ENCODE measurements around the gene WLS.

WLS gene

GRCh38 chr1:68202239-68202832, 30.0 kb downstream of the WLS start:
- no peak overlapping the region for H3K4me3 ChIP-seq (ENCODE audit: low read depth, low read length)

- no peak overlapping the region for H3K4me3 ChIP-seq (ENCODE audit: low read depth, low read length)
These were observed 30.6 kb downstream of the WLS start for GRCh38 chr1:68201546-68202238.

DNA sequence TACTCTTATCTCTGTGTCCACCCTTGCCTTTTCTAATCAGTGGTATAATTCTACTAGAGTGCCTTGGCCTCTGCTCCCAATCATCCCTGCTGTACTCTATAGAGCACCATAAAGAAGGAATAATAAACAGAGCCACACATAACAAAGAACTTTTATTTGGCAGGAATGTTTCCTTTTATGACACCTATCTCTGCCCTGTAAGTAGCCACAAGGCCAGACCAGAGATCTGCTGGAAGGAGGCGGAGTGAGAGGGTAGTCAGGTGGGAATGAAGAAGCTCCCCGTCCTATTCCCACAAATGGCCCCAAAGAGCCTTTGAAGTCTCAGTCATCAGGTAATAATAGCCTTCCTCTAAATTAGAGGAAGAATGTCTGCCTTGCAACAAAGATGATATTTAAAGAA, 32.7 kb downstream of the WLS start:
- H3K4me3 ChIP-seq (ENCODE audit: low read depth, low read length), result no peak overlapping the region

DNA sequence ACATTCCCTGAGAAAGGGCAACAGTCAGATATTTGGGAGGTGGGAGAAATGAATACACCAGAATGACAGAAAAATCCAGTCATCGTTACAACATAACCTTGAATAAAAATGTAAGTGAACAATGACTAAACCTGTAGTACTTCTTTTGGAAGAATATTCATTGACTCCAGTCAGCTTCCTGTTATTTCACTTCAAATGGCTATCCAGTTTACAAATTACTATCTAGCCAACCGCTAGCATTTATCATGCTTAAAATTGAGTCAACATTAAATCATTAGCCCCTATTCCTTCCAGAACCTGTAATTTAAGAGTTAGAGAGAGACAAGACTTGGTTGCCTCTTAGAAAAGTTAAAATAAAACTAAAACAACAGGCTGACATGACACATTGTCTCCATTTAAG, 33.6 kb downstream of the WLS start:
- no peak overlapping the region for H3K4me3 ChIP-seq (ENCODE audit: low read depth, low read length)

DNA sequence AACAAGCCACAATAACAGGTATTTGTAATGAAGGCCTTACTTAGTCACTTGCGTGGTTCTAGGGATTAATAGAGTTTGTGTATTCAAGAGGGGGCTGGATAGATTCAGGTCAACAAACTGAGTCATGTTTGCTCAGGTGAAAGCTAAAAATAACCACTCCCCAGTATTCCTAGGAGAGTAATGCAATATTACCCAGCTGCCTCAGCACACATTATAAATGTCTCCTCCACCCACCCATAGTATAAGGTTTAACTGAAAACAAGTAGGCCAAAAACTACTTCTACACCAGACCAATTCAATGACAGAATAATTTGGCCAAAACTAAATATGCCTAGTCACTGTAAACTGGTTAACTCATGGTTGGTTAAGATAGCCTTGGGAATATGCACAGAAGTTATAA, 34.4 kb downstream of the WLS start:
- H3K4me3 ChIP-seq (ENCODE audit: low read depth, low read length), result no peak overlapping the region

- H3K4me3 ChIP-seq (ENCODE audit: low read depth, low read length), result no peak overlapping the region
These were observed 34.9 kb downstream of the WLS start for GRCh38 chr1:68197461-68197860.

GRCh38 chr1:68196676-68197075, 35.6 kb downstream of the WLS start:
- H3K4me3 ChIP-seq (ENCODE audit: low read depth, low read length), result no peak overlapping the region

DNA sequence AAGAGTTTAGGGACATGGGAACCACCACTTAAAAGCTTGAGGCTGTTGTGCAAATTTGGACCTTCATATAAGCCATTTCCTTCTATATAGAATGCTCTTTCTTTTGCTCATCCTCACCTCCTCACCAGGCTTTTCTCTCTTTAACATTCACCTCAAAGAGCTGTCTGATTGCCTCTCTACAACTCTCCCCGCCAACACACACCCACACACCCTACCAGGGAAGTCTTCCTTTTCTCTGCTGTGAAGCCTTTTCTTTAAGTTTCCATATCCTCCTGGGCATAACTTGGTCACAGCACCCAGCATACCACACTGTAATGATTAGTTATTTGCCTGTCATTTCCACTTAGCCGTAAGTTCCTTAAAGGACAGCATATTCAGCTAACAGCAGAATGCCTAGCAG, 40.6 kb downstream of the WLS start:
- H3K4me3 ChIP-seq (ENCODE audit: low read depth, low read length), result no peak overlapping the region

DNA sequence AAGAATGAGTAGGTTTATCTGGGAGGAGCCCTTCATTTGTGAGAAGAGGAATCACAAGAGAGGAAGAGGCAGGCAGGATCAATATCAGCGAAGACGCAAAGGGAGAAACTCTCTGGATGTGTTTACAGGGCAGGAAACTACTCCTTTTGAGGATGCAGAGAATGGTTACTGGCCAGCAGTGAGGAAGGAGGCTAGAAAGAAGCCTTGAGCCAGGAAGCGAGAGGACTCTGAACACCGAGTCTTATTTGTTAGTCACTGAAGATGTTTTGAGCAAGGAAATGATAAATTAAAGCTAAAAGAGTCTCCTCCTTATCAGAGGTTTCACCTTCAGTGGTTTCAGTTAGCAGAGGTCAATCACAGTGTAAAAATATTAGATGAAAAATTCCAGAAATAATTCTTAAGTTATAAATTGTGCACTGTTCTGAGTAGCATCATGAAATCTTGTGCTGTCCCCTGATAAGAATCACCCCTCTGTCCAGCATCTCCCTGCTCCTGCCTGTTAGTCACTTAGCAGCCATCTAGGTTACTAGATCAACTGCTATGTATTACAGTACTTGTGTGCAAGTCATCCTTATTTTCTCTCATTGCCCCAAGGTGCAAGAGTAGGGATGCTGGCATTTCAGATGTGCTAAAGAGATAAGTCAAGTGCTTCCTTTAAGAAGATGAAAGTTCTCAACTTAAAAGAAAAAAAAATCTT, 43.5 kb downstream of the WLS start:
- H3K4me3 ChIP-seq (ENCODE audit: low read depth, low read length), result no peak overlapping the region

DNA sequence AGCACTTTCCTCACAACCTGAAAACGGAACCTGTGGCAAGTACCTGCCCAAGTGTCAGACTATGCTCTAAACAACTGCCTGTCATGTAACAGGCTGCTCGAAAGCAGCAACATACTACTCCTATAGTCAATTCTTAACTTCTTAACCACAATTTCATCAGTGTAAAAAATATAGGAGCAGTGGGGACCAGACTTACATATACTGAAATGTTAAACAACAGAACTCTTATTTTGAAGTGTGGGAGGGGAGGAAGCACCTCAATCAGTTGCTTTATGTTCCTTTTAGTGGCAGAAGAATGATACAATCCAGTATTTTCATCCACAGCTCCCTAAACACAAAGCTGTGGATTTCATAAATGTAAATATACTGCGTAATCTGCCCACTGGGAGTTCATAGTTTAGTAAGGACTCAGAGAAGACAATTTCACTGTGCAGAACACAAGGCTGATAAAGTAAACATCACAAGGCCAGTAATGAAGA, 44.2 kb downstream of the WLS start:
- no peak overlapping the region for H3K4me3 ChIP-seq (ENCODE audit: low read depth, low read length)

GRCh38 chr1:68185743-68186142, 46.6 kb downstream of the WLS start:
- H3K4me3 ChIP-seq (ENCODE audit: low read depth, low read length), result no peak overlapping the region

- H3K4me3 ChIP-seq (ENCODE audit: low read depth, low read length), result no peak overlapping the region
These were observed 48.4 kb downstream of the WLS start for GRCh38 chr1:68183895-68184294.

DNA sequence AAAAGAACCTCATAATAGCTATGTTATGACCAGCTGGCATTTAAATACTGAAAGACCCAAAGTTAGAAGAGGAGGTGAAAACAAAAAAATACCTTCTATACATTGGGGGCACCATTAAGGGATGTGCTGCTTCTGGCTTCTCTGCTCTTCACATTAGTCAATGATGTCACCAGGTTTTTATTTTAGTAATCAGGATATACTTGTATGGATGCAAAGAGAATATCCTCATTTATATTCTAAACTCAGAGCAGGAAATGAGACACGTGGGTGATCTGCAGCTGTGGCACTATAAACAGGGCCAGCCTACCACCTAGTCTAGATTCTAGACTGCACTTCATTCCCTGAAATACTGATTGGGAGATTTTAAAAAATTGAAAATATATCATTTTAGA, 51.2 kb downstream of the WLS start:
- H3K4me3 ChIP-seq (ENCODE audit: low read depth, low read length), result no peak overlapping the region

- H3K4me3 ChIP-seq (ENCODE audit: low read depth, low read length), result no peak overlapping the region
These were observed 51.7 kb downstream of the WLS start for GRCh38 chr1:68180441-68181164.

GRCh38 chr1:68178821-68179490, 53.4 kb downstream of the WLS start:
- H3K4me3 ChIP-seq (ENCODE audit: low read depth, low read length), result no peak overlapping the region

DNA sequence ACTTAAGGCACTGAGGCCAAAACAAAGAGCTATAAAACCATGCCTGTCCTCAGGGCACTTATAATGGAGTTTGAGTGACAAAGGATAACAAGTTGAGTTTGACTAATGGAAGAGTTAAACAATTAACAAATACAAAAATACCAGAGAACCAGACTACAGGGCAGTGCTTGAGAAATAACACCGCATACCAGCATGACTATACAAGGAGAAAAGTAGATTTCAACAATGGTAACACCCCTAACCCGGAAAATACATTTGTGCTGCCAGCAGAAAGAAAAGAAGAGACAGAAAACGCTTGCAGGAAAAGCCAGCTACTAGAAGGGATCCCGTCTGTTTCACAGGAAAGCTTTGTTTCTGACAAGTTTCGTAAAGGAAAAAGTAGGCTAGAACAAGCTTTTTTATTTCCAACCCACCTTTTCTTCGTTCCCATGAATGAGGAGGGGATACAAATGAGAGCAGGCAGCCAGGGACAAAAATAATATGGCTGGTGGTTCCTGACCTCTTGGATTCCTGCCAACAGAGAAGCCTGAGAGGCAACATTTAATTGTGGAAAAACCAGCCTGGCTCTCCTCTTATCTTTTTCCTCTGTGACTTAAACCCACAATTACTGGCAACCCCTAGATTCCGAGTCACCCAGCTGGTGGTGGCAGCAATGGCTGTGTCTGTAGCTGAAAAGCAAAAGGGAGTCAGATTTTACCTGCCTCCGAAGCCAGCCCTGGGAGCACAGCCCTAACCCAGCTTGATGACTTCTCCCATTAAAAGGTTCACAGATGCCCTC, 56.5 kb downstream of the WLS start:
- H3K4me3 ChIP-seq (ENCODE audit: low read depth, low read length), result no peak overlapping the region

GRCh38 chr1:68174738-68175113, 57.6 kb downstream of the WLS start:
- H3K4me3 ChIP-seq (ENCODE audit: low read depth, low read length), result no peak overlapping the region

GRCh38 chr1:68173936-68174737, 58.2 kb downstream of the WLS start:
- no peak overlapping the region for H3K4me3 ChIP-seq (ENCODE audit: low read depth, low read length)

DNA sequence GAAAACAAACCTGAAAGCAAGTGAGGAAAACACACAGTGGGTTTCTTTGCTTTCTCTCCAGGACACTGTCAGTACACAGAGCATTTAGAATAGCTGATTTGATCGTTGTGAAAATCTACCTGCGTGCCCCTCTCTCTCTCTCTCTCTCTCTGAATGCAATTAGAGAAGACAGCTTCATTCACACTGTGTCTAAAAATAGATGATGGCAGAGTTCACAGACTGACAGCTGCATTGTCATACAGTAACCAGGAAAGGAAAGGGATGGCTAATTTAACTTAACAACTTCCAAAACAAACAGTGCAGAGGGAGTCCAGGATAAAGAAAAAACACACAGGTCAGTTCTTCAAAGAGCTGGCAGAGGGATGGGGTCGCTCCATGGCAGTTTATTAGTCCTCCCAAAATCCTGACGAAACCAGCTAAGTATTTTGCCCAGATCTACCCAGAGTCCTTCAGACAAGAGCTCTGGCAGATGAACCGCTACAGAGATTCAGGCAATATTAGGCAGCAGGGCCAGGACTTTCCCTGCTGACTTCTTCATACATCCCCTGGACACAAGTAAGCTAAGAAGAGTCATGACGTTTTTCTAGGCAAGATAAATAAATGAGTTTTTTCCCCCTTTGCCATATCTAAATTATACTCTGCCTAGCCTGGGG, 58.9 kb downstream of the WLS start:
- no peak overlapping the region for H3K4me3 ChIP-seq (ENCODE audit: low read depth, low read length)
